SK-N-MC (cell line): ENCODE data around the gene NHERF1.

Source experiments
- EZH2 ChIP-seq: fragments of 200-600 bp; sonication (generic); IDR thresholded peaks from one replicate; pipeline ENCODE4 v1.6.1; 2017; ENCODE audit warnings: antibody characterized with exemption
- FOXP2 ChIP-seq: optimal IDR thresholded peaks from 2 replicates; pipeline ENCODE3; 2011; ENCODE audit warnings: mild to moderate bottlenecking, moderate library complexity; ENCODE audit not compliant: insufficient read depth; ENCODE audit errors: extremely low read length, control extremely low read depth
- POLR2AphosphoS5 ChIP-seq: IDR thresholded peaks from 2 replicates; pipeline ENCODE4 v1.6.1; 2012; ENCODE audit warnings: mild to moderate bottlenecking, low read depth, low read length, borderline replicate concordance

DNA sequence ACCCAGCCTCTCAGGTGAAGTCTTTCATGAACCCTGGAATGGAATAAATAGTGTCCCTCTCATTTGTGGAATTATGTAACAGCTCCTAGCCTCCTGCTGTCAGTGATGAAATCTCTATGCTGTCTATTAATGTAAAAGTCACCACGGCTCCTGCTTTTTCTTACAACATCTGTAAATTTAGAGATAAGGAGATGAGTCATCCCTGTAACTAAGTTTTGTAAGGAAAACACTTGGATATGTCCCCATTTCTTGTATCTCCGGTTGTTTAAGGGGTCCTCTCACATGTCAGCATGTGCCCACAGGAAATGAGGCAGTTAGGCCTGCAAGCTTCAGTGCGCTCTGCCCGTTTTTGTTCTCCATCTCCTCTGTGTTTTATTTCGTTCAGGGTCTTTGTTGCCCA, 30.5 kb downstream of the NHERF1 start:
- no peak for TF ChIP-seq FOXP2
- no peak for TF ChIP-seq POLR2AphosphoS5
- no peak for TF ChIP-seq EZH2
